GM12878 (cell line): ENCODE measurements around the gene KCNAB3. TPM values are rescaled to one million over a fixed set of nuclear protein-coding genes. Genes with fewer than 3 reads are reported as not detected.

Source experiments
- ATAC-seq: fragments of 200-7000 bp; cut with Tn5 transposase; 3 replicates; pipeline ENCODE4 v1.9.1; 2020; ENCODE audit warnings: mild to moderate bottlenecking, moderate library complexity
- BruUV-seq: library from RNA; stranded (reverse); fragments of 400-500 nt; replicated peaks from 2 replicates; lab custom pipeline; 2021; lab: Mats Ljungman, UMichigan
- CTCF ChIA-PET: fragments of 300-600 bp; sonication (Branson Sonifier 250); formaldehyde crosslinking; extraction: SDS; loops from one replicate; lab custom pipeline; 2021; ENCODE audit warnings: inconsistent platforms; lab: Yijun Ruan, JAX
- POLR2A ChIA-PET: fragments of 350-600 bp; formaldehyde crosslinking; extraction: SDS; loops from one replicate; lab custom pipeline; 2021; ENCODE audit warnings: inconsistent platforms; lab: Charles Lee
- RAD21 ChIA-PET: fragments of 300-600 bp; sonication (Branson Sonifier 250); formaldehyde crosslinking; loops from one replicate; lab custom pipeline; 2023; ENCODE audit warnings: antibody characterized with exemption; ENCODE audit not compliant: unreplicated experiment; lab: Charles Lee
- SMC1A ChIA-PET: fragments of 300-600 bp; sonication (Branson Sonifier 250); formaldehyde crosslinking; loops from one replicate; lab custom pipeline; 2023; ENCODE audit not compliant: unreplicated experiment, uncharacterized antibody; lab: Charles Lee
- DNase-seq: peaks from one replicate; pipeline ENCODE4 v3.0.0-alpha.2; 2011; ENCODE audit warnings: low read depth, low spot score
- FAIRE-seq: peaks from 3 replicates; lab custom pipeline; 2011; peaks lifted over from hg19 to GRCh38; lab: Jason Lieb, UNC
- H2AFZ ChIP-seq: 2 replicates; pipeline ENCODE4 v1.6.0; 2011; ENCODE audit warnings: low read depth, low read length, control low read depth; ENCODE audit not compliant: control insufficient read depth
- H3K27ac ChIP-seq: 2 replicates; pipeline ENCODE4 v1.5.1; 2011; ENCODE audit warnings: control low read depth; ENCODE audit not compliant: control insufficient read depth, insufficient read depth
- H3K27me3 ChIP-seq, 2 experiments: replicated peaks in 1 of 2; 2 replicates each; pipeline versions ENCODE4 v1.6.0 to v1.6.1; 2011; ENCODE audit warnings: low read length in 1 of 2; ENCODE audit not compliant: control insufficient read depth in 2 of 2, insufficient read depth in 2 of 2
- H3K36me3 ChIP-seq, 2 experiments: 2 replicates each; pipeline ENCODE4 v1.5.1; 2011; ENCODE audit warnings: low read length in 1 of 2; ENCODE audit not compliant: control insufficient read depth in 2 of 2, insufficient read depth in 2 of 2
- H3K4me1 ChIP-seq: 2 replicates; pipeline ENCODE4 v1.6.1; 2011; ENCODE audit warnings: mild to moderate bottlenecking, low read length, moderate library complexity, mixed read lengths; ENCODE audit not compliant: control insufficient read depth, insufficient read depth
- H3K4me2 ChIP-seq: 2 replicates; pipeline ENCODE4 v1.6.0; 2011; ENCODE audit warnings: control low read depth; ENCODE audit not compliant: control insufficient read depth, insufficient read depth
- H3K4me3 ChIP-seq: fragments of 200-600 bp; sonication (generic); 2 replicates; pipeline ENCODE4 v1.5.1; 2016
- H3K79me2 ChIP-seq: 2 replicates; pipeline ENCODE4 v1.6.0; 2011; ENCODE audit warnings: low read length; ENCODE audit not compliant: control insufficient read depth, insufficient read depth
- H3K9ac ChIP-seq: 2 replicates; pipeline ENCODE4 v1.8.0; 2011; ENCODE audit warnings: low read length, control low read depth, mixed read lengths; ENCODE audit not compliant: control insufficient read depth, insufficient read depth
- H3K9me3 ChIP-seq: replicated peaks from 3 replicates; pipeline ENCODE4 v1.5.1; 2011; ENCODE audit warnings: mild to moderate bottlenecking, low read length; ENCODE audit not compliant: control insufficient read depth, insufficient read depth
- H4K20me1 ChIP-seq: 2 replicates; pipeline ENCODE4 v1.6.0; 2011; ENCODE audit not compliant: control insufficient read depth, insufficient read depth
- CEBPB ChIP-seq, 2 experiments: fragments of 150-350 bp in 1 of 2; IDR thresholded peaks; 2 replicates each; pipeline ENCODE4 v1.6.1; 2012 to 2014; ENCODE audit warnings: low read depth in 2 of 2, low read length in 2 of 2, borderline replicate concordance in 1 of 2, inconsistent platforms in 1 of 2
- CREM ChIP-seq: IDR thresholded peaks from 2 replicates; pipeline ENCODE4 v1.6.1; 2014; ENCODE audit warnings: antibody characterized with exemption, low read depth
- IKZF1 ChIP-seq: fragments of 450-650 bp; conservative IDR thresholded peaks from 2 replicates; pipeline ENCODE4 v1.6.1; 2017; ENCODE audit warnings: antibody characterized with exemption, mild to moderate bottlenecking
- IKZF2 ChIP-seq, 2 experiments: fragments of 450-650 bp; IDR thresholded peaks; 2 replicates each; pipeline ENCODE4 v1.6.1; 2017; ENCODE audit warnings: mild to moderate bottlenecking in 2 of 2, moderate library complexity in 2 of 2
- NBN ChIP-seq: fragments of 450-650 bp; IDR thresholded peaks from 2 replicates; pipeline ENCODE4 v1.6.1; 2016
- NFIC ChIP-seq: IDR thresholded peaks from 2 replicates; pipeline ENCODE4 v1.6.1; 2012; ENCODE audit warnings: low read depth, mild to moderate bottlenecking, inconsistent platforms, low read length, moderate library complexity
- NR2C1 ChIP-seq: fragments of 450-650 bp; IDR thresholded peaks from 2 replicates; pipeline ENCODE4 v1.6.1; 2017; ENCODE audit warnings: antibody characterized with exemption, mild to moderate bottlenecking, moderate library complexity
- PKNOX1 ChIP-seq: fragments of 450-650 bp; IDR thresholded peaks from 2 replicates; pipeline ENCODE4 v1.6.1; 2016; ENCODE audit warnings: mild to moderate bottlenecking
- POLR2AphosphoS5 ChIP-seq: IDR thresholded peaks from 2 replicates; pipeline ENCODE4 v1.6.1; 2011; ENCODE audit warnings: mild to moderate bottlenecking, low read length, inconsistent platforms
- RAD21 ChIP-seq: IDR thresholded peaks from 2 replicates; pipeline ENCODE4 v1.6.1; 2011; ENCODE audit warnings: mild to moderate bottlenecking, low read depth, low read length, moderate library complexity; ENCODE audit not compliant: insufficient read depth
- SIN3A ChIP-seq: IDR thresholded peaks from 2 replicates; pipeline ENCODE4 v1.6.1; 2012; ENCODE audit warnings: low read depth, low read length, improper control_type of control experiment
- SMARCA5 ChIP-seq: fragments of 450-650 bp; IDR thresholded peaks from 2 replicates; pipeline ENCODE4 v1.6.1; 2017; ENCODE audit warnings: mild to moderate bottlenecking
- SPI1 ChIP-seq: IDR thresholded peaks from 2 replicates; pipeline ENCODE4 v1.6.1; 2011; ENCODE audit warnings: low read depth, mild to moderate bottlenecking, low read length, moderate library complexity, borderline replicate concordance; ENCODE audit not compliant: insufficient read depth
- SREBF1 ChIP-seq: IDR thresholded peaks from 2 replicates; pipeline ENCODE4 v1.6.1; 2012; ENCODE audit warnings: mild to moderate bottlenecking, low read length
- USF1 ChIP-seq: IDR thresholded peaks from 2 replicates; pipeline ENCODE4 v1.6.1; 2011; ENCODE audit warnings: borderline replicate concordance, low read depth, mild to moderate bottlenecking, moderate library complexity, mixed read lengths, low read length; ENCODE audit not compliant: insufficient read depth; ENCODE audit errors: extremely low read length
- ZBTB11 ChIP-seq: fragments of 450-650 bp; formaldehyde crosslinking; IDR thresholded peaks from 2 replicates; pipeline ENCODE4 v1.5.0; 2022; ENCODE audit warnings: mild to moderate bottlenecking, missing genetic modification characterization
- ZNF217 ChIP-seq: fragments of 450-650 bp; IDR thresholded peaks from 2 replicates; pipeline ENCODE4 v1.6.1; 2017; ENCODE audit warnings: antibody characterized with exemption, mild to moderate bottlenecking
- ZNF24 ChIP-seq: fragments of 450-650 bp; IDR thresholded peaks from 2 replicates; pipeline ENCODE4 v1.6.1; 2017; ENCODE audit warnings: antibody characterized with exemption, mild to moderate bottlenecking
- WGBS: methylation state at CpG from one replicate; pipeline ENCODE4 v1.1.6; 2016; ENCODE audit warnings: low lambda C conversion rate; ENCODE audit not compliant: insufficient replicate concordance, insufficient coverage; ENCODE audit errors: missing lambda C conversion rate; 5-methylcytosine and 5-hydroxymethylcytosine counted together
- in situ Hi-C: fragments of 300-500 bp; cut with MboI; formaldehyde crosslinking; loops from 9 replicates; pipeline ENCODE4 v1.14.3; 2018; ENCODE audit warnings: mixed read lengths
- intact Hi-C: fragments of 100-400 bp; cut with micrococcal nuclease; formaldehyde crosslinking; loops from one replicate; pipeline ENCODE4 v1.14.2; 2022; ENCODE audit not compliant: unreplicated experiment
- polyA plus RNA-seq, 11 experiments: library from polyadenylated mRNA; depleted of rRNA in 4 of 11; unstranded in 6 of 11; stranded (reverse) in 5 of 11; fragments of >200 nt; fragmentation: Nextera tagmentation in 4 of 11; fragmentation: Illumina TruSeq in 1 of 11; extraction: Ambion mirVana in 4 of 11; extraction: Trizol in 1 of 11; gene quantifications; 1 replicate in 1 of 11; 2 replicates in 10 of 11; pipeline versions ENCODE4 v1.2.1 to v1.2.3, GENCODE V29; 2011 to 2016; ENCODE audit warnings: inconsistent platforms in 2 of 11, missing spikeins in 2 of 11, low read depth in 1 of 11
- total RNA-seq, 4 experiments: library from RNA; depleted of rRNA in 3 of 4; stranded (reverse); fragments of >200 nt in 3 of 4; fragmentation: Illumina TruSeq in 1 of 4; extraction: Trizol in 1 of 4; gene quantifications; 2 replicates each; pipeline versions ENCODE4 v1.2.1 to v1.2.3, GENCODE V29; 2013 to 2021

The KCNAB3 gene
- total and polyA plus RNA-seq, 10 of the 15 experiments (the other 5 are each of a cell fraction or from before 2014, with no cell fraction given), result 0.22 to 7.9 (median 1.8) TPM

- DNase-seq (no peak), ATAC-seq (peak; percentile 51), FAIRE-seq (no peak)
- CTCF ChIA-PET, result interaction anchor here (0.8 to 1.7 kb wide), 7 partner anchors 15 to 103 kb away, joined by 3 to 6 read pairs (median 5); partner anchors contain the start of gene NAA38
- Histone ChIP-seq H3K9ac (peak overlapping the region; percentile 87), H3K27ac (peak overlapping the region; percentile 91), H3K9me3 (no peaks in the 10 kb centered on the region), H3K4me2 (peak overlapping the region; percentile 96), H3K36me3 (peaks cover under 1 to 2% of the 10 kb centered on the region in 2 experiments; a peak in 3 of 4 replicates), H3K4me3 (peak overlapping the region; percentile 88), H3K79me2 (peaks cover 45% of the 10 kb centered on the region), H3K4me1 (peaks cover 14% of the 10 kb centered on the region), H3K27me3 (no peaks in the 10 kb centered on the region), H4K20me1 (no peaks in the 10 kb centered on the region), H2AFZ (peak overlapping the region; percentile 37)
- intact Hi-C loops (no loop called here), in situ Hi-C loops (no loop called here)
- BruUV-seq, result no TSS peak
- 3% methylated on average over 29 of the region's 64 CpGs for WGBS
- POLR2A ChIA-PET, result interaction anchor here (0.6 to 1.3 kb wide), 8 partner anchors 27 to 336 kb away, joined by 3 to 11 read pairs (median 4); partner anchors contain the start of genes CNTROB, CYB5D1, KDM6B and NAA38
- SMC1A ChIA-PET, result interaction anchor here (0.8 kb wide), 1 partner anchor 22 kb away, joined by 3 read pairs; no protein-coding TSS in a partner anchor
- RAD21 ChIA-PET, result interaction anchor here (1.0 to 1.5 kb wide), 7 partner anchors 21 to 173 kb away, joined by 3 to 6 read pairs (median 4); partner anchors contain the start of gene NAA38
- TF ChIP-seq PKNOX1, result peak; percentile 96
- TF ChIP-seq NBN, result peak; percentile 66; the same call in 1 of the 2 replicates
- TF ChIP-seq POLR2AphosphoS5, result peak; percentile 74
- 0 out of 4 replicates have a peak, but pooled peaks of 1 of the 2 experiments have one; percentile 13 for TF ChIP-seq IKZF2 (IDR thresholded peaks at IDR 0.05)
- TF ChIP-seq IKZF1, result peak; percentile 49
- TF ChIP-seq CEBPB (IDR thresholded peaks at IDR 0.05; ENCODE audit: borderline replicate concordance in 1 of 2, low read depth in 2 of 2, low read length in 2 of 2), result no peak
- TF ChIP-seq SREBF1, result no peak
- no peak for TF ChIP-seq NFIC
- TF ChIP-seq SPI1, result no peak
- no peak for TF ChIP-seq ZNF217
- TF ChIP-seq ZNF24, result no peak
- 0 out of 2 replicates have a peak, but pooled peaks have one; percentile 15 for TF ChIP-seq SIN3A
- TF ChIP-seq NR2C1, result no peak
- peak; percentile 63; the same call in 1 of the 2 replicates for TF ChIP-seq SMARCA5
- peak; percentile 37 for TF ChIP-seq USF1
- TF ChIP-seq CREM, result no peak
- TF ChIP-seq ZBTB11 (CRISPR knock-in tag), result no peak
- TF ChIP-seq RAD21, result no peak
These were observed 44.1 kb downstream of the KCNAB3 start for GRCh38 chr17:7885367-7886226.
